Astrocyte of the spinal cord (primary cell): Measurements from ENCODE around the gene CLIP4.
A peak's percentile ranks its signal among the peaks of the same experiment; 100 is the strongest.

ENCODE experiments used
- DNase-seq: peaks from one replicate; pipeline ENCODE4 v3.0.0; 2011; ENCODE audit warnings: low read depth, low spot score
- H3K4me3 ChIP-seq: 2 replicates; pipeline ENCODE4 v1.5.1; 2011; ENCODE audit warnings: low read depth, mild to moderate bottlenecking, low read length, moderate library complexity
- CTCF ChIP-seq: IDR thresholded peaks from 2 replicates; pipeline ENCODE4 v1.5.1; 2012; ENCODE audit warnings: low read depth, mild to moderate bottlenecking, low read length, inconsistent platforms
- in situ Hi-C: cut with HindIII; loops from 2 replicates; pipeline ENCODE4 v1.10.0; 2017; ENCODE audit warnings: low sequenced_read_pairs

CLIP4 gene

GRCh38 chr2:29117636-29118303 lies 2.6 kb downstream of the CLIP4 start:
- no peak overlapping the region for H3K4me3 ChIP-seq
- DNase-seq, result peak; percentile 77
- TF ChIP-seq CTCF, result no peak
- in situ Hi-C loops, result no loop called here

- TF ChIP-seq CTCF, result no peak
- H3K4me3 ChIP-seq, result no peak overlapping the region
- in situ Hi-C loops, result no loop called here
- DNase-seq, result no peak
Observed at GRCh38 chr2:29119211-29119610, 4.0 kb downstream of the CLIP4 start.

- in situ Hi-C loops, result no loop called here
- no peak overlapping the region for H3K4me3 ChIP-seq
- no peak for TF ChIP-seq CTCF
- DNase-seq, result no peak
Observed at GRCh38 chr2:29120846-29121245, 5.6 kb downstream of the CLIP4 start.

- no peak overlapping the region for H3K4me3 ChIP-seq
- in situ Hi-C loops, result no loop called here
- TF ChIP-seq CTCF, result no peak
- peak; percentile 87 for DNase-seq
Observed at GRCh38 chr2:29123617-29124349, 8.6 kb downstream of the CLIP4 start.

- in situ Hi-C loops, result no loop called here
- TF ChIP-seq CTCF, result no peak
- H3K4me3 ChIP-seq, result no peak overlapping the region
- DNase-seq, result no peak
Observed at GRCh38 chr2:29124504-29124903, 9.3 kb downstream of the CLIP4 start.

GRCh38 chr2:29129586-29130281 lies 14.5 kb downstream of the CLIP4 start:
- TF ChIP-seq CTCF, result no peak
- no peak overlapping the region for H3K4me3 ChIP-seq
- in situ Hi-C loops, result no loop called here
- peak; percentile 28 for DNase-seq
